MM.1S (cell line): ENCODE data around the gene MEAK7.

ENCODE experiments used
- DNase-seq: peaks from one replicate; pipeline ENCODE4 v3.0.0-alpha.2; 2015
- H2AFZ ChIP-seq: fragments of 300-600 bp; sonication (generic); 2 replicates; pipeline ENCODE4 v1.6.0; 2016; ENCODE audit warnings: antibody characterized with exemption, low read length
- H3F3A ChIP-seq: fragments of 300-600 bp; sonication (generic); 2 replicates; pipeline ENCODE4 v1.6.1; 2016; ENCODE audit warnings: mild to moderate bottlenecking, antibody characterized with exemption, low read length, moderate library complexity, mixed read lengths; ENCODE audit not compliant: insufficient read depth
- H3K27ac ChIP-seq: fragments of 300-600 bp; sonication (generic); 2 replicates; pipeline ENCODE4 v1.5.1; 2016; ENCODE audit warnings: mild to moderate bottlenecking, low read length
- H3K27me3 ChIP-seq: fragments of 300-600 bp; sonication (generic); replicated peaks from 2 replicates; pipeline ENCODE4 v1.6.0; 2016; ENCODE audit warnings: low read length; ENCODE audit not compliant: insufficient read depth
- H3K36me3 ChIP-seq: fragments of 300-600 bp; sonication (generic); replicated peaks from 2 replicates; pipeline ENCODE4 v1.6.1; 2016; ENCODE audit warnings: mild to moderate bottlenecking, low read length, mixed read lengths; ENCODE audit not compliant: insufficient read depth
- H3K4me1 ChIP-seq: fragments of 300-600 bp; sonication (generic); 2 replicates; pipeline ENCODE4 v1.6.1; 2016; ENCODE audit warnings: low read length, mixed read lengths
- H3K4me2 ChIP-seq: fragments of 300-600 bp; sonication (generic); 2 replicates; pipeline ENCODE4 v1.6.0; 2016; ENCODE audit warnings: low read depth, low read length
- H3K4me3 ChIP-seq: fragments of 300-600 bp; sonication (generic); 2 replicates; pipeline ENCODE4 v1.5.1; 2016; ENCODE audit warnings: low read length, mixed read lengths
- H3K79me2 ChIP-seq: fragments of 300-600 bp; sonication (generic); 2 replicates; pipeline ENCODE4 v1.6.1; 2016; ENCODE audit warnings: mixed run types, low read length, mixed read lengths
- H3K9ac ChIP-seq: fragments of 300-600 bp; sonication (generic); 2 replicates; pipeline ENCODE4 v1.6.1; 2016; ENCODE audit warnings: low read length, mixed read lengths
- H3K9me2 ChIP-seq: fragments of 300-600 bp; sonication (generic); replicated peaks from 2 replicates; pipeline ENCODE4 v1.6.1; 2016; ENCODE audit warnings: mild to moderate bottlenecking, low read length, mixed read lengths; ENCODE audit not compliant: insufficient read depth
- H3K9me3 ChIP-seq: fragments of 300-600 bp; sonication (generic); replicated peaks from 2 replicates; pipeline ENCODE4 v1.6.1; 2016; ENCODE audit warnings: mild to moderate bottlenecking, low read length, mixed read lengths; ENCODE audit not compliant: insufficient read depth
- H4K20me1 ChIP-seq: fragments of 300-600 bp; sonication (generic); 2 replicates; pipeline ENCODE4 v1.6.1; 2016; ENCODE audit warnings: mild to moderate bottlenecking, low read length, moderate library complexity, mixed read lengths; ENCODE audit not compliant: insufficient read depth
- EZH2 ChIP-seq: fragments of 300-600 bp; sonication (generic); optimal IDR thresholded peaks from 2 replicates; pipeline ENCODE3; 2017; ENCODE audit warnings: low read depth, mild to moderate bottlenecking, antibody characterized with exemption, low read length, mixed read lengths
- EZH2phosphoT487 ChIP-seq: fragments of 300-600 bp; sonication (generic); IDR thresholded peaks from 2 replicates; pipeline ENCODE4 v1.6.1; 2018; ENCODE audit warnings: antibody characterized with exemption, low read length
- TF ChIP-seq, protein P1 (sequence below): fragments of 300-600 bp; sonication (generic); IDR thresholded peaks from 2 replicates; pipeline ENCODE4 v1.5.1; 2016; ENCODE audit warnings: antibody characterized with exemption, low read length, mixed read lengths

Gene MEAK7

GRCh38 chr16:84484579-84485254 lies 19.7 kb downstream of the MEAK7 start:
- no peaks in the 10 kb centered on the region for H4K20me1 ChIP-seq
- DNase-seq = peak; percentile 8
- H3K36me3 ChIP-seq = no peaks in the 10 kb centered on the region
- no peak overlapping the region for H3K4me2 ChIP-seq
- H3K27ac ChIP-seq = no peak overlapping the region
- H3K79me2 ChIP-seq = no peaks in the 10 kb centered on the region
- H3K4me3 ChIP-seq = no peak overlapping the region
- no peak overlapping the region for H2AFZ ChIP-seq
- H3K9me3 ChIP-seq = no peaks in the 10 kb centered on the region
- no peaks in the 10 kb centered on the region for H3F3A ChIP-seq
- no peaks in the 10 kb centered on the region for H3K9me2 ChIP-seq
- no peak overlapping the region for H3K9ac ChIP-seq
- H3K4me1 ChIP-seq = no peaks in the 10 kb centered on the region
- TF ChIP-seq, protein P1, sequence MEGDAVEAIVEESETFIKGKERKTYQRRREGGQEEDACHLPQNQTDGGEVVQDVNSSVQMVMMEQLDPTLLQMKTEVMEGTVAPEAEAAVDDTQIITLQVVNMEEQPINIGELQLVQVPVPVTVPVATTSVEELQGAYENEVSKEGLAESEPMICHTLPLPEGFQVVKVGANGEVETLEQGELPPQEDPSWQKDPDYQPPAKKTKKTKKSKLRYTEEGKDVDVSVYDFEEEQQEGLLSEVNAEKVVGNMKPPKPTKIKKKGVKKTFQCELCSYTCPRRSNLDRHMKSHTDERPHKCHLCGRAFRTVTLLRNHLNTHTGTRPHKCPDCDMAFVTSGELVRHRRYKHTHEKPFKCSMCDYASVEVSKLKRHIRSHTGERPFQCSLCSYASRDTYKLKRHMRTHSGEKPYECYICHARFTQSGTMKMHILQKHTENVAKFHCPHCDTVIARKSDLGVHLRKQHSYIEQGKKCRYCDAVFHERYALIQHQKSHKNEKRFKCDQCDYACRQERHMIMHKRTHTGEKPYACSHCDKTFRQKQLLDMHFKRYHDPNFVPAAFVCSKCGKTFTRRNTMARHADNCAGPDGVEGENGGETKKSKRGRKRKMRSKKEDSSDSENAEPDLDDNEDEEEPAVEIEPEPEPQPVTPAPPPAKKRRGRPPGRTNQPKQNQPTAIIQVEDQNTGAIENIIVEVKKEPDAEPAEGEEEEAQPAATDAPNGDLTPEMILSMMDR = peak; percentile 45
- no peak for TF ChIP-seq EZH2
- H3K27me3 ChIP-seq = no peaks in the 10 kb centered on the region

- Histone ChIP-seq H3K27ac (no peak overlapping the region), H3K79me2 (no peaks in the 10 kb centered on the region), H2AFZ (no peak overlapping the region), H3K4me1 (no peaks in the 10 kb centered on the region), H3K4me3 (no peak overlapping the region), H3K27me3 (no peaks in the 10 kb centered on the region), H3F3A (no peaks in the 10 kb centered on the region), H3K9me2 (no peaks in the 10 kb centered on the region), H4K20me1 (no peaks in the 10 kb centered on the region), H3K9ac (no peak overlapping the region), H3K9me3 (no peaks in the 10 kb centered on the region), H3K36me3 (no peaks in the 10 kb centered on the region), H3K4me2 (no peak overlapping the region)
- DNase-seq = no peak
- TF ChIP-seq EZH2phosphoT487 = no peak
- TF ChIP-seq EZH2 = no peak
- TF ChIP-seq, protein P1 = no peak
Measured at GRCh38 chr16:84483882-84484565, 20.4 kb downstream of the MEAK7 start.

- H3K9ac ChIP-seq = no peak overlapping the region
- no peak overlapping the region for H3K27ac ChIP-seq
- H3K36me3 ChIP-seq = no peaks in the 10 kb centered on the region
Measured at GRCh38 chr16:84482951-84483881, 21.2 kb downstream of the MEAK7 start.

More at GRCh38 chr16:84482951-84483881, 21.2 kb downstream of the MEAK7 start:
- no peaks in the 10 kb centered on the region for H3K79me2 ChIP-seq
- no peak for DNase-seq
- H3K9me2 ChIP-seq = no peaks in the 10 kb centered on the region
- no peaks in the 10 kb centered on the region for H3F3A ChIP-seq
- H3K4me2 ChIP-seq = no peak overlapping the region
- no peak for TF ChIP-seq EZH2phosphoT487
- no peaks in the 10 kb centered on the region for H3K4me1 ChIP-seq
- no peaks in the 10 kb centered on the region for H3K27me3 ChIP-seq
- H3K9me3 ChIP-seq = no peaks in the 10 kb centered on the region
- no peak overlapping the region for H2AFZ ChIP-seq
- H4K20me1 ChIP-seq = no peaks in the 10 kb centered on the region
- H3K4me3 ChIP-seq = no peak overlapping the region
